GM23248 (cell line): ENCODE data around the gene BOLA2B. TPM values are rescaled to one million over a fixed set of nuclear protein-coding genes. Genes with fewer than 3 reads are reported as not detected.
"Not testable (repeated sequence)": the region's sequence is repeated elsewhere in the genome, so short reads cannot be mapped to it uniquely, and the experiment has no call there.

Experiments used
- DNase-seq: peaks from one replicate; pipeline ENCODE4 v3.0.0-alpha.2; 2015
- H2AFZ ChIP-seq: fragments of 200-600 bp; sonication (generic); 2 replicates; pipeline ENCODE4 v1.6.1; 2016; ENCODE audit warnings: antibody characterized with exemption
- H3F3A ChIP-seq: fragments of 200-600 bp; sonication (generic); 2 replicates; pipeline ENCODE4 v1.6.1; 2016; ENCODE audit warnings: mild to moderate bottlenecking, antibody characterized with exemption, mixed run types; ENCODE audit not compliant: insufficient read depth
- H3K27ac ChIP-seq: fragments of 200-600 bp; sonication (generic); 2 replicates; pipeline ENCODE4 v1.5.1; 2016; ENCODE audit warnings: mild to moderate bottlenecking
- H3K27me3 ChIP-seq: fragments of 200-600 bp; sonication (generic); replicated peaks from 2 replicates; pipeline ENCODE4 v1.6.1; 2016; ENCODE audit warnings: mild to moderate bottlenecking; ENCODE audit not compliant: insufficient read depth
- H3K36me3 ChIP-seq: fragments of 200-600 bp; sonication (generic); 2 replicates; pipeline ENCODE4 v1.6.1; 2016; ENCODE audit warnings: low read depth, mild to moderate bottlenecking
- H3K4me1 ChIP-seq: fragments of 200-600 bp; sonication (generic); 2 replicates; pipeline ENCODE4 v1.6.1; 2016; ENCODE audit warnings: mild to moderate bottlenecking; ENCODE audit not compliant: insufficient read depth
- H3K4me2 ChIP-seq: fragments of 200-600 bp; sonication (generic); one replicate; pipeline ENCODE4 v1.6.1; 2016; ENCODE audit warnings: mild to moderate bottlenecking; ENCODE audit not compliant: unreplicated experiment
- H3K4me3 ChIP-seq: fragments of 200-600 bp; sonication (generic); 2 replicates; pipeline ENCODE4 v1.5.1; 2016; ENCODE audit warnings: mild to moderate bottlenecking
- H3K79me2 ChIP-seq: fragments of 200-600 bp; sonication (generic); 2 replicates; pipeline ENCODE4 v1.6.1; 2016; ENCODE audit warnings: mild to moderate bottlenecking; ENCODE audit not compliant: insufficient read depth
- H3K9ac ChIP-seq: fragments of 200-600 bp; sonication (generic); 2 replicates; pipeline ENCODE4 v1.6.1; 2016; ENCODE audit warnings: mild to moderate bottlenecking
- H3K9me2 ChIP-seq: fragments of 200-600 bp; sonication (generic); 2 replicates; pipeline ENCODE4 v1.6.1; 2016; ENCODE audit warnings: mixed run types, mild to moderate bottlenecking, moderate library complexity; ENCODE audit not compliant: insufficient read depth
- H3K9me3 ChIP-seq: fragments of 200-600 bp; sonication (generic); one replicate; pipeline ENCODE4 v1.6.1; 2017; ENCODE audit warnings: low read depth
- H4K20me1 ChIP-seq: fragments of 200-600 bp; sonication (generic); 2 replicates; pipeline ENCODE4 v1.6.0; 2016; ENCODE audit not compliant: insufficient read depth
- EZH2 ChIP-seq: fragments of 200-600 bp; sonication (generic); IDR thresholded peaks from 2 replicates; pipeline ENCODE4 v1.6.1; 2018; ENCODE audit warnings: antibody characterized with exemption, mild to moderate bottlenecking; ENCODE audit not compliant: insufficient read depth, poor library complexity, severe bottlenecking
- EZH2phosphoT487 ChIP-seq: fragments of 200-600 bp; sonication (generic); IDR thresholded peaks from 2 replicates; pipeline ENCODE4 v1.6.1; 2018; ENCODE audit warnings: antibody characterized with exemption, moderate library complexity, mild to moderate bottlenecking, low read depth; ENCODE audit not compliant: insufficient read depth
- WGBS, 2 experiments: methylation state at CpG; one replicate each; pipeline ENCODE4 v1.1.6; 2015 to 2017; ENCODE audit warnings: low lambda C conversion rate in 2 of 2, low coverage in 1 of 2; ENCODE audit errors: missing lambda C conversion rate in 2 of 2; 5-methylcytosine and 5-hydroxymethylcytosine counted together
- in situ Hi-C: fragments of 300-500 bp; cut with MboI; formaldehyde crosslinking; loops from 2 replicates; pipeline ENCODE4 v1.15.0; 2020
- polyA plus RNA-seq: library from polyadenylated mRNA; unstranded; fragments of >200 nt; fragmentation: Nextera tagmentation; extraction: Ambion mirVana; gene quantifications from 2 replicates; pipeline ENCODE4 v1.2.1, GENCODE V29; 2016
- total RNA-seq: library from RNA; depleted of rRNA; stranded (reverse); fragments of >200 nt; shearing (Covaris generic); gene quantifications from 2 replicates; pipeline ENCODE4 v1.2.3, GENCODE V29; 2014

BOLA2B gene
- total and polyA plus RNA-seq, 2 experiments from 2014 or later: 146 to 155 TPM

- WGBS, 2 experiments: 88 to 95% methylated on average over 7 of the region's 7 CpGs
- H3K4me1 ChIP-seq: no peaks in the 10 kb centered on the region
- no peaks in the 10 kb centered on the region for H3K9me2 ChIP-seq
- H3K27me3 ChIP-seq: no peaks in the 10 kb centered on the region
- DNase-seq: no peak
- no peaks in the 10 kb centered on the region for H4K20me1 ChIP-seq
- H2AFZ ChIP-seq: no peak overlapping the region
- no peaks in the 10 kb centered on the region for H3K36me3 ChIP-seq
- H3K4me3 ChIP-seq: no peak overlapping the region
- no peaks in the 10 kb centered on the region for H3K9me3 ChIP-seq
- in situ Hi-C loops: no loop called here
- no peaks in the 10 kb centered on the region for H3K79me2 ChIP-seq
- TF ChIP-seq EZH2phosphoT487 (no peak), EZH2 (no peak)
- H3F3A ChIP-seq: no peaks in the 10 kb centered on the region
- H3K27ac ChIP-seq: no peak overlapping the region
- no peak overlapping the region for H3K9ac ChIP-seq
- no peak overlapping the region for H3K4me2 ChIP-seq
Observed at GRCh38 chr16:30173054-30173453, 20.4 kb downstream of the BOLA2B start.

GRCh38 chr16:30170145-30170544, 23.3 kb downstream of the BOLA2B start:
- H3K4me1 ChIP-seq, H3K27me3 ChIP-seq, H3K4me3 ChIP-seq, H4K20me1 ChIP-seq, H3K9me2 ChIP-seq, H3K79me2 ChIP-seq, H3K4me2 ChIP-seq, H3F3A ChIP-seq, H3K36me3 ChIP-seq, H3K27ac ChIP-seq, H3K9ac ChIP-seq, in situ Hi-C loops, H2AFZ ChIP-seq, DNase-seq, H3K9me3 ChIP-seq: not testable (repeated sequence)
- 66% methylated on average over 22 of the region's 31 CpGs; no CpG with 5 or more reads in 1 of the 2 experiments for WGBS, 2 experiments

- H3K27me3 ChIP-seq, H3K4me3 ChIP-seq, H3K4me2 ChIP-seq, in situ Hi-C loops, H3K9me2 ChIP-seq, DNase-seq, H3K4me1 ChIP-seq, H3K9ac ChIP-seq, H3K9me3 ChIP-seq, H3K36me3 ChIP-seq, H3F3A ChIP-seq, H3K79me2 ChIP-seq, H4K20me1 ChIP-seq, H3K27ac ChIP-seq, H2AFZ ChIP-seq: not testable (repeated sequence)
- 86% methylated on average over 29 of the region's 38 CpGs; no CpG with 5 or more reads in 1 of the 2 experiments for WGBS, 2 experiments
Observed at GRCh38 chr16:30169416-30169815, 24.1 kb downstream of the BOLA2B start.

- in situ Hi-C loops, H3K9me3 ChIP-seq, H3K4me3 ChIP-seq, H3K4me2 ChIP-seq, DNase-seq, H2AFZ ChIP-seq, H3K27me3 ChIP-seq, H3K79me2 ChIP-seq, H3F3A ChIP-seq, H3K4me1 ChIP-seq, H3K9me2 ChIP-seq, H4K20me1 ChIP-seq, H3K36me3 ChIP-seq, H3K9ac ChIP-seq, H3K27ac ChIP-seq: not testable (repeated sequence)
- 70 to 81% methylated on average over 3 to 25 of the region's 29 CpGs for WGBS, 2 experiments
Observed at GRCh38 chr16:30168746-30169145, 24.7 kb downstream of the BOLA2B start.

GRCh38 chr16:30166202-30166902, 27.1 kb downstream of the BOLA2B start:
- no peaks in the 10 kb centered on the region for H3K9me2 ChIP-seq
- no peak overlapping the region for H3K27ac ChIP-seq
- H3K4me2 ChIP-seq: no peak overlapping the region
- no peaks in the 10 kb centered on the region for H3K79me2 ChIP-seq
- no peaks in the 10 kb centered on the region for H3K9me3 ChIP-seq
- DNase-seq: no peak
- in situ Hi-C loops: no loop called here
- no peaks in the 10 kb centered on the region for H3F3A ChIP-seq
- no peaks in the 10 kb centered on the region for H4K20me1 ChIP-seq
- WGBS, 2 experiments: 88 to 90% methylated on average over 11 of the region's 11 CpGs
- H3K4me3 ChIP-seq: no peak overlapping the region
- no peaks in the 10 kb centered on the region for H3K36me3 ChIP-seq
- H2AFZ ChIP-seq: no peak overlapping the region
- TF ChIP-seq EZH2phosphoT487: no peak
- no peak for TF ChIP-seq EZH2
- no peaks in the 10 kb centered on the region for H3K27me3 ChIP-seq
- H3K9ac ChIP-seq: no peak overlapping the region
- H3K4me1 ChIP-seq: no peaks in the 10 kb centered on the region
